ENCODE data around the gene ARTN.

ARTN gene, protein sequence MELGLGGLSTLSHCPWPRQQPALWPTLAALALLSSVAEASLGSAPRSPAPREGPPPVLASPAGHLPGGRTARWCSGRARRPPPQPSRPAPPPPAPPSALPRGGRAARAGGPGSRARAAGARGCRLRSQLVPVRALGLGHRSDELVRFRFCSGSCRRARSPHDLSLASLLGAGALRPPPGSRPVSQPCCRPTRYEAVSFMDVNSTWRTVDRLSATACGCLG

DNA sequence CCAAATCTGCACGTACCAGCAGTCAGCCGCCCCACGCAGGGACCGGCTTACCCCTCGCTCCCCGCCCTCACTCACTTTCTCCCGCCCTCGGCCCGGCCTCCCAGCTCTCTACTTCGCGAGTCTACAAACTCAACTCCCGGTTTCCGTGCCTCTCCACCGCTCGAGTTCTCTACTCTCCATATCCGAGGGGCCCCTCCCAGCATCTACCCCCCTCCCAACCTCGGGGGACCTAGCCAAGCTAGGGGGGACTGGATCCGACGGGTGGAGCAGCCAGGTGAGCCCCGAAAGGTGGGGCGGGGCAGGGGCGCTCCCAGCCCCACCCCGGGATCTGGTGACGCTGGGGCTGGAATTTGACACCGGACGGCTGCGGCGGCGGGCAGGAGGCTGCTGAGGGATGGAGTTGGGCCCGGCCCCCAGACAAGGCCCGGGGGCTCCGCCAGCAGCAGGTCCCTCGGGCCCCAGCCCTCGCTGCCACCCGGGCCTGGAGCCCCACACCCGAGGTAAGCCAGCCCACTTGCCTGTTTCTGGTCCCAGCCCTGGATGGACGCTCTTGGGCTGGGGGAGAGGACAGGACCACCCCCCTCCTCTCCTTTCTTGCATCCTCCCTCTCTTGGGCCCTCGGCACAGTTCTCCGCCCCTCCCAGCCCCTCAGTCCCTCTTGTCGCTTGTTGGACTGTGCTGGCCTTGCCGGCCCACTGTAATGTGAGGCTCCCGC is at the start of gene ARTN:
TSS of gene ARTN (plus strand) at position 416 of the 715 bp plus-strand sequence. CDS start 1,856 bp downstream, outside the sequence.
- peaks cover 7% of the 10 kb centered on the region; the same call in 1 of the 2 replicates for H3K36me3 ChIP-seq (ENCODE audit: control insufficient read depth, insufficient read depth, low read length)
- no peaks in the 10 kb centered on the region for H3K9me3 ChIP-seq (ENCODE audit: control insufficient read depth, insufficient read depth, low read length)
- H3K27ac ChIP-seq (ENCODE audit: low read depth, low read length) = peak within 1 kb of the TSS; percentile 48
- H3K4me3 ChIP-seq (ENCODE audit: low read depth, low read length) = peak within 1 kb of the TSS; percentile 70
- peaks cover 9% of the 10 kb centered on the region for H3K27me3 ChIP-seq (ENCODE audit: control insufficient read depth, insufficient read depth, low read length)
- no peak within 1 kb of the TSS for H3K9ac ChIP-seq (ENCODE audit: low read depth, low read length)
- peaks cover 39% of the 10 kb centered on the region for H3K4me1 ChIP-seq (ENCODE audit: control insufficient read depth, insufficient read depth, low read length)

GRCh38 chr1:43885279-43885801 is 48.3 kb upstream of the ARTN start:
- no peaks in the 10 kb centered on the region for H3K27me3 ChIP-seq (ENCODE audit: control insufficient read depth, insufficient read depth, low read length)
- H3K4me3 ChIP-seq (ENCODE audit: low read depth, low read length) = no peak overlapping the region
- H3K27ac ChIP-seq (ENCODE audit: low read depth, low read length) = peak overlapping the region; percentile 72
- peaks cover 35% of the 10 kb centered on the region for H3K4me1 ChIP-seq (ENCODE audit: control insufficient read depth, insufficient read depth, low read length)
- H3K9ac ChIP-seq (ENCODE audit: low read depth, low read length) = no peak overlapping the region
- H3K9me3 ChIP-seq (ENCODE audit: control insufficient read depth, insufficient read depth, low read length) = no peaks in the 10 kb centered on the region
- no peaks in the 10 kb centered on the region for H3K36me3 ChIP-seq (ENCODE audit: control insufficient read depth, insufficient read depth, low read length)

DNA sequence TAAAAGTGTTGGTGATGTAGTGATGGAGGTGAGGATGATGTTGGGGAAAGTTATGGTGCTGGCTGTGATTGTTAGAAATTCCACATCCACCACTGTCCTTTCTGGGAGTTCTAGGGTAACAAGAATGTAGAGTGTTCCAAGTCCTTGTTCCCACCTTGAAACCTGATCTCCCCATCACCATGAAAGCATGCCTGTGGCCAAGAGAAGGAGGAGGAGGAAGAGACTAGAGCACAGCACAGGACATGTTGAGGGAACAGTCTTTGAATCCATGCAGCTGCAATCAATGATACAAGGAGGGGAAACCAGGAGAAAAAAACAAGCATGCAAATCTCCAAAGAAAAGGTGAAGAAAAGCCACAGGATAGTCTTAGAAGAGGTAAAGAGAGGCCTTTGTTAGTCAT is 45.9 kb upstream of the ARTN start:
- H3K9me3 ChIP-seq (ENCODE audit: control insufficient read depth, insufficient read depth, low read length) = no peaks in the 10 kb centered on the region
- H3K4me3 ChIP-seq (ENCODE audit: low read depth, low read length) = no peak overlapping the region
- peaks cover 35% of the 10 kb centered on the region for H3K4me1 ChIP-seq (ENCODE audit: control insufficient read depth, insufficient read depth, low read length)
- no peak overlapping the region for H3K9ac ChIP-seq (ENCODE audit: low read depth, low read length)
- no peaks in the 10 kb centered on the region for H3K27me3 ChIP-seq (ENCODE audit: control insufficient read depth, insufficient read depth, low read length)
- H3K36me3 ChIP-seq (ENCODE audit: control insufficient read depth, insufficient read depth, low read length) = no peaks in the 10 kb centered on the region
- H3K27ac ChIP-seq (ENCODE audit: low read depth, low read length) = peak overlapping the region; percentile 64

DNA sequence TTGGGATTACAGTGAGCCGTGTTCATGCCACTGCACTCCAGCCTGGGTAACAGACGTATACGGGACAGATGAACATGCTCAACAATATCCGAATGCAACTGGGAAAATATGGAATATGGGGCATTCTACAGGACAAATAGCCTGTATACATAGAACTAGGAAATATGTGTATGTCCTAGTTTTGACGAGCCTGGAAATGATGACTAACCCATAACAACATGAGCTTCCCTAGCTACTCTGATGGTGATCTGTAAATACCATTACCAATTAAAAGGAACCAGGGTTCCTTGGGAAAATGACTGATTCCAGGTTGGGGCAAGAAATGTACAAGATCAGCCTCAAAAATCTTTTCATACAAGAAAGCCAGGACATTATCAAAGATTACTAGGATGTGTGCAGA is 42.8 kb upstream of the ARTN start:
- Histone ChIP-seq H3K9me3 (ENCODE audit: control insufficient read depth, insufficient read depth, low read length) (no peaks in the 10 kb centered on the region), H3K36me3 (ENCODE audit: control insufficient read depth, insufficient read depth, low read length) (no peaks in the 10 kb centered on the region), H3K27ac (ENCODE audit: low read depth, low read length) (no peak overlapping the region), H3K4me3 (ENCODE audit: low read depth, low read length) (no peak overlapping the region), H3K27me3 (ENCODE audit: control insufficient read depth, insufficient read depth, low read length) (no peaks in the 10 kb centered on the region), H3K9ac (ENCODE audit: low read depth, low read length) (no peak overlapping the region), H3K4me1 (ENCODE audit: control insufficient read depth, insufficient read depth, low read length) (peaks cover 24% of the 10 kb centered on the region)

GRCh38 chr1:43893006-43893405 is 40.6 kb upstream of the ARTN start:
- Histone ChIP-seq H3K27me3 (ENCODE audit: control insufficient read depth, insufficient read depth, low read length) (no peaks in the 10 kb centered on the region), H3K36me3 (ENCODE audit: control insufficient read depth, insufficient read depth, low read length) (no peaks in the 10 kb centered on the region), H3K9ac (ENCODE audit: low read depth, low read length) (no peak overlapping the region), H3K27ac (ENCODE audit: low read depth, low read length) (no peak overlapping the region), H3K4me3 (ENCODE audit: low read depth, low read length) (no peak overlapping the region), H3K9me3 (ENCODE audit: control insufficient read depth, insufficient read depth, low read length) (no peaks in the 10 kb centered on the region), H3K4me1 (ENCODE audit: control insufficient read depth, insufficient read depth, low read length) (peaks cover 10% of the 10 kb centered on the region)

- Histone ChIP-seq H3K9me3 (ENCODE audit: control insufficient read depth, insufficient read depth, low read length) (no peaks in the 10 kb centered on the region), H3K36me3 (ENCODE audit: control insufficient read depth, insufficient read depth, low read length) (no peaks in the 10 kb centered on the region)
These were observed 34.6 kb upstream of the ARTN start for GRCh38 chr1:43898981-43899380.

GRCh38 chr1:43900386-43900785 is 33.2 kb upstream of the ARTN start:
- Histone ChIP-seq H3K4me1 (ENCODE audit: control insufficient read depth, insufficient read depth, low read length) (no peaks in the 10 kb centered on the region), H3K27me3 (ENCODE audit: control insufficient read depth, insufficient read depth, low read length) (no peaks in the 10 kb centered on the region), H3K27ac (ENCODE audit: low read depth, low read length) (no peak overlapping the region), H3K9me3 (ENCODE audit: control insufficient read depth, insufficient read depth, low read length) (no peaks in the 10 kb centered on the region), H3K4me3 (ENCODE audit: low read depth, low read length) (no peak overlapping the region), H3K36me3 (ENCODE audit: control insufficient read depth, insufficient read depth, low read length) (no peaks in the 10 kb centered on the region), H3K9ac (ENCODE audit: low read depth, low read length) (no peak overlapping the region)

More at GRCh38 chr1:43898981-43899380, 34.6 kb upstream of the ARTN start:
- Histone ChIP-seq H3K9ac (ENCODE audit: low read depth, low read length) (no peak overlapping the region), H3K4me3 (ENCODE audit: low read depth, low read length) (no peak overlapping the region), H3K4me1 (ENCODE audit: control insufficient read depth, insufficient read depth, low read length) (no peaks in the 10 kb centered on the region), H3K27me3 (ENCODE audit: control insufficient read depth, insufficient read depth, low read length) (no peaks in the 10 kb centered on the region), H3K27ac (ENCODE audit: low read depth, low read length) (no peak overlapping the region)

DNA sequence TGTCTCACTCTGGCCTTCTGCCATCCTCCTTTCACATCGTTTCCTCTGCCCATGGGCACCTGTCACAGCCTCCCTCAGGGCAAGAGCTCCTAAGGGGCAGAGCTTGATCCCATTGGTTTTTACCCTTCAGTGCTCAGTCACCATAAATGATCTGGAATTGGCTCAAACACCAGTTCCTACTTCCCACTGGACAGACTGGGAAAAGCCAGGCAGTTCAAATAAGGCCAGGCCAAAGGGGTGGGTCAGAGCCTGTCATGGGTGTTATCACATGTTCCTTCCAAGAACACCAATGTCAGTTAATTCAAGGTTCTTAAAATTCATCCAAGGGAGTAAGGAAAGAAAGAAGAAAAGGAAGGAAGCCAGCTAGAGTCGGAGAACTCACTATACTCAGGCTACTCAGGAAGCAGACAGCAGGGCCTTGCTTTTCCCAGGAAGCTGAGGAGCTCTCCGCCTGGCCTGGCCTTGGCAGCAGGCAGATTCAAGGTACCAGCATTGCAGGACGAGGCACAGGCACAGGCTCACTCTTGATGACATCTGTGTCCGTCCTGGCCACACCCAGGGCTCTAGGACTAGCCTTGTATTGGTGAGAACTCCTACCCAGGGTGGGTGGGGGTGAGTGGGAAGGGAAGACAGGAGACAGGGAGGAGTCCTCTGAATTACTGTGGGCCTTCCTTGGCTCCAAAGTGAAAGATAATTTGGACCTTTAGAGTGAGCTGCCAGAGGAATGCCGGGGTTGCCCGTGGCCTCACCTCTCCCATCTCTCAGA is 32.2 kb upstream of the ARTN start:
- no peaks in the 10 kb centered on the region for H3K9me3 ChIP-seq (ENCODE audit: control insufficient read depth, insufficient read depth, low read length)
- no peaks in the 10 kb centered on the region for H3K36me3 ChIP-seq (ENCODE audit: control insufficient read depth, insufficient read depth, low read length)
- no peaks in the 10 kb centered on the region for H3K4me1 ChIP-seq (ENCODE audit: control insufficient read depth, insufficient read depth, low read length)
- H3K27me3 ChIP-seq (ENCODE audit: control insufficient read depth, insufficient read depth, low read length) = no peaks in the 10 kb centered on the region
- no peak overlapping the region for H3K4me3 ChIP-seq (ENCODE audit: low read depth, low read length)
- H3K9ac ChIP-seq (ENCODE audit: low read depth, low read length) = no peak overlapping the region
- no peak overlapping the region for H3K27ac ChIP-seq (ENCODE audit: low read depth, low read length)

DNA sequence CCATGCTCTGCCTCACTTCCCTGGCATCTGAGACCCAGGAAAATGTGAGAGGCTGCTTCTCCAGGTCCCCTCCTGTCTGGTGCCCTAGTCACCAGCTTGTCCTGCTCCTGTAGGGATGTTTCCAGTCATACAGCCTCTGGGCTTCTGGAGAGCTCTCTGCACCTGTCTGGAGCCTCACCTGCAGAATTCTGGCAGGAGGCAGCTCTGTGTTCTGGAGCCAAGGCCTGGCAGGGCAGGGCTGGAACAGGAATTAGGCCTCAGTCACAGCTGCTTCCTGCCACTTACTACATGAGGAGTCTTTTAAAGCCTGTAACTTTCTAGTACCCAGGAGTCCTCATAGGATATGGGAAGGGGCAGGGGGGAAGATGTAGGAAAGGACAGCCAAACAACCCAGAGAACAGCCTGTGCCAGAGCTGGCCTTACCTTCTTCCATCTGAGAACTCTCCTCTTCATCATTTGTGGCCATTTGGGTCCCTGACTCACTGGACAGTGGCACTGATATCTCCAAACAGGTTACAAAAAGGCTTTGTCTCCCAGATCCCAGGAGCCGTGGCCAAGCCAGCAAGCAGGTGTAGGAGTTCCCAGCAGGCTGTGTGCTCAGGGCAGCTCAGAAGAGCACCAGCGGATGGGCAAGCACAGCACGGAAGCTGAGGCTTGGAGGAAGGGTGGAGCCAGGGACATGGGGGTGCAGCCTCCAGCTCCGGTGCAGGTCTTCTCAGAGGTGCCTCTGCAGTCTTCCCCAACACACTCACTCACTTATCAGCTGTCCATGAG is 31.4 kb upstream of the ARTN start:
- H3K9me3 ChIP-seq (ENCODE audit: control insufficient read depth, insufficient read depth, low read length) = no peaks in the 10 kb centered on the region
- H3K36me3 ChIP-seq (ENCODE audit: control insufficient read depth, insufficient read depth, low read length) = no peaks in the 10 kb centered on the region
- no peaks in the 10 kb centered on the region for H3K4me1 ChIP-seq (ENCODE audit: control insufficient read depth, insufficient read depth, low read length)
- H3K27ac ChIP-seq (ENCODE audit: low read depth, low read length) = no peak overlapping the region
- no peak overlapping the region for H3K9ac ChIP-seq (ENCODE audit: low read depth, low read length)
- no peaks in the 10 kb centered on the region for H3K27me3 ChIP-seq (ENCODE audit: control insufficient read depth, insufficient read depth, low read length)
- no peak overlapping the region for H3K4me3 ChIP-seq (ENCODE audit: low read depth, low read length)

DNA sequence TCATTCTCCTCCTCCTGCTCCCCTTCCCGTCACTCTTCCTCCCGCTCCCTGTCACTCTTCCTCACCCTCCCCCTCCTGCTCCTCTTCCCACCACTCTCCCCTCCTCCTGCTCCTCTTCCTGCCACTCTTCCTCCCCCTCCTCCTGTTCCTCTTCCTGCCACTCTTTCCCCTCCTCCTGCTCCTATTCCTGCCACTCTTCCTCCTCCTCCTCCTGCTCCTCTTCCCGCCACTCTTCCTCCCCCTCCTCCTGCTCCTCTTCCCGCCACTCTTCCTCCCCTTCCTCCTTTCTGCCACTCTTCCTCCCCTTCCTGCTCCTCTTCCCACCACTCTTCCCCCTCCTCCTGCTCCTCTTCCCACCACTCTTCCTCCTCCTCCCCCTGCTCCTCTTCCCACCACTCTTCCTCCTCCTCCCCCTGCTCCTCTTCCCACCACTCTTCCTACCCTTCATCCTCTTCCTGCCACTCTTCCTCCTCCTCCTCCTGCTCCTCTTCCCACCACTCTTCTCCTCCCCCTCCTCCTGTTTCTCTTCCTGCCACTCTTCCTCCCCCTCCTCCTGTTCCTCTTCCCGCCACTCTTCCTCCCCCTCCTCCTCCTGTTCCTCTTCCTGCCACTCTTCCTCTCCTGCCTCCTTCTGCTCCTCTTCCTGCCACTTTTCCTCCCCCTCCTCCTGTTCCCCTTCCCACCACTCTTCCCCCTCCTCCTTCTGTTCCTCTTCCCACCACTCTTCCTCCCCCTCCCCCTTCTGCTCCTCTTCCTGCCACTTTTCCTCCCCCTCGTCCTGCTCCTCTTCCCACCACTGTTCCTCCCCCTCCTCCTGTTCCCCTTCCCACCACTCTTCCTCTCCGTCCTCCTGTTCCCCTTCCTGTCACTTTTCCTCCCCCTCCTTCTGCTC is 28.7 kb upstream of the ARTN start:
- Histone ChIP-seq H3K27ac (ENCODE audit: low read depth, low read length) (no peak overlapping the region), H3K9ac (ENCODE audit: low read depth, low read length) (no peak overlapping the region), H3K4me1 (ENCODE audit: control insufficient read depth, insufficient read depth, low read length) (no peaks in the 10 kb centered on the region), H3K4me3 (ENCODE audit: low read depth, low read length) (no peak overlapping the region), H3K9me3 (ENCODE audit: control insufficient read depth, insufficient read depth, low read length) (no peaks in the 10 kb centered on the region), H3K36me3 (ENCODE audit: control insufficient read depth, insufficient read depth, low read length) (no peaks in the 10 kb centered on the region), H3K27me3 (ENCODE audit: control insufficient read depth, insufficient read depth, low read length) (no peaks in the 10 kb centered on the region)

All from HUES48 (cell line).